H1 (cell line): ENCODE results near the gene ENPP4. TPM values are rescaled to one million over a fixed set of nuclear protein-coding genes. Genes with fewer than 3 reads are reported as not detected.

ENCODE experiments used
- BRCA1 ChIP-seq: IDR thresholded peaks from 2 replicates; pipeline ENCODE4 v1.6.1; 2012; ENCODE audit warnings: low read depth, low read length, improper control_type of control experiment
- JUN ChIP-seq: IDR thresholded peaks from 2 replicates; pipeline ENCODE4 v1.6.1; 2011; ENCODE audit warnings: low read depth, mild to moderate bottlenecking, improper control_type of control experiment, low read length
- SIN3A ChIP-seq, 2 experiments: IDR thresholded peaks in 1 of 2; conservative IDR thresholded peaks in 1 of 2; 2 replicates each; pipeline ENCODE4 v1.6.1; 2011 to 2012; ENCODE audit warnings: low read length in 2 of 2, improper control_type of control experiment in 1 of 2, low read depth in 1 of 2, mild to moderate bottlenecking in 1 of 2
- SIX5 ChIP-seq: IDR thresholded peaks from 2 replicates; pipeline ENCODE4 v1.6.1; 2011; ENCODE audit warnings: mild to moderate bottlenecking, low read depth, low read length
- SRF ChIP-seq: IDR thresholded peaks from 2 replicates; pipeline ENCODE4 v1.6.1; 2011; ENCODE audit warnings: mild to moderate bottlenecking, low read depth, low read length, moderate library complexity
- SUZ12 ChIP-seq: fragments of 200-600 bp; sonication (generic); IDR thresholded peaks from 2 replicates; pipeline ENCODE4 v1.6.1; 2012; ENCODE audit warnings: mild to moderate bottlenecking, inconsistent platforms, low read length, moderate library complexity, mixed read lengths
- YY1 ChIP-seq: IDR thresholded peaks from 2 replicates; pipeline ENCODE4 v1.6.1; 2011; ENCODE audit warnings: low read depth, mild to moderate bottlenecking, low read length
- polyA plus RNA-seq, 7 experiments: library from polyadenylated mRNA; depleted of rRNA in 3 of 7; stranded (reverse) in 5 of 7; unstranded in 2 of 7; fragments of >200 nt in 5 of 7; fragments of 200-250 nt in 2 of 7; gene quantifications; 1 replicate in 5 of 7; 2 replicates in 1 of 7; 4 replicates in 1 of 7; pipeline versions ENCODE4 v1.2.1 to v1.2.3, GENCODE V29; 2011 to 2013; ENCODE audit warnings: missing spikeins in 2 of 7, mixed read lengths in 2 of 7
- total RNA-seq: library from RNA; stranded (reverse); fragmentation: NEBNext Ultra II Directional; extraction: Animal tissue kit (Norgen Biotek cat#: 25700); gene quantifications from 2 replicates; pipeline ENCODE4 v1.2.1, GENCODE V29; 2021

The ENPP4 gene
- total and polyA plus RNA-seq, 2 of the 8 experiments (the other 6 are each of a cell fraction or from before 2014, with no cell fraction given) = 2.0 to 4.4 TPM

- TF ChIP-seq SIN3A (conservative IDR thresholded peaks at IDR 0.05 in 1 of 2, IDR thresholded peaks at IDR 0.05 in 1 of 2; ENCODE audit: low read depth in 1 of 2, low read length in 2 of 2) = no peak
- no peak for TF ChIP-seq SRF
- no peak for TF ChIP-seq BRCA1
- no peak for TF ChIP-seq YY1
- TF ChIP-seq SUZ12 = no peak
- no peak for TF ChIP-seq SIX5
- TF ChIP-seq JUN = no peak
These were observed 38.7 kb upstream of the ENPP4 start (continued) for GRCh38 chr6:46091080-46091478.
